ENCODE results near the gene ABHD14A.

Gene ABHD14A

DNA sequence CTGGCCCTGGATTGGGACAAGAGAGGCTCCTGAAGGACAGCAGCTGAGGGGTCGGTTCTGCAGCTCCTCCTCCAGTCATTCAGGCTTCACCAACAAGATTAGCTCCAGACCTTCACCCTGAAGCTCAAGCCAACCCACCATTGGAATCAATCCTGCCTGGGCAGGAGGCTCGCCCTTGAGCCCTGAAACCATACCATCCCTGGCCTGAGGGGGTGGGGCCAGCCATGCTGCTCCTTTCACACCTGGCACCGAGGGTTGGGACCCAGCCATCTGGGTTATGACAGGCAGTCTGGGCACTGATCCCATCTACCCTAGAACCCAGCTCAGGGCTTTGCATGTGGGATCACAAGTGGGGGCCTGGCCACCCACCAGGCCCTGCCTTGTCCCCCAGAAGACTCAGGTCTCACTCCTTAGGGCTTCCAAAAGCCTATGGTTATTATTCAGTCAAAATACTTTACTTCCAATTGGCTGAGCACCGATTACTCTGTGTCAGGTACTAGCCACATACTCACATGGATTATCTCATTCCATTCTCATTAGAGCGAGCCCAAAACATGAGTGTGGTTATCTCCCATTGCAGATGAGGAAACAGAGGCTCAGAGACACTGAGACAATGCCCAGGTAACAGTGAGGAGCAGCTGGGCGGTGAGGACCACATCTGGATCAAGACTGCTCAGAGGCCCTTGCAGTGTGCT lies 4.1 kb upstream of the ABHD14A start:
- no peak for TF ChIP-seq EZH2 (IDR thresholded peaks at IDR 0.05)
- TF ChIP-seq POLR2AphosphoS5 (IDR thresholded peaks at IDR 0.05; ENCODE audit: borderline replicate concordance, low read depth, low read length) = no peak
- TF ChIP-seq FOXP2 (optimal IDR thresholded peaks at IDR 0.05; ENCODE audit: control extremely low read depth, extremely low read length, insufficient read depth) = no peak
- no peaks in the 10 kb centered on the region for H3K9me3 ChIP-seq (ENCODE audit: low read depth, low read length)
- no peak overlapping the region for H3K27ac ChIP-seq
- H3K36me3 ChIP-seq (ENCODE audit: insufficient read depth, low read length) = no peaks in the 10 kb centered on the region
- H3K4me3 ChIP-seq = no peak overlapping the region
- no peak for DNase-seq (ENCODE audit: low read depth, low spot score)
- no peak overlapping the region for H3K9ac ChIP-seq (ENCODE audit: insufficient read length)

- no peak for DNase-seq (ENCODE audit: low read depth, low spot score)
- H3K9me3 ChIP-seq (ENCODE audit: low read depth, low read length) = no peaks in the 10 kb centered on the region
- TF ChIP-seq EZH2 (IDR thresholded peaks at IDR 0.05) (no peak), POLR2AphosphoS5 (IDR thresholded peaks at IDR 0.05; ENCODE audit: borderline replicate concordance, low read depth, low read length) (no peak), FOXP2 (optimal IDR thresholded peaks at IDR 0.05; ENCODE audit: control extremely low read depth, extremely low read length, insufficient read depth) (no peak)
- no peak overlapping the region for H3K27ac ChIP-seq
- no peaks in the 10 kb centered on the region for H3K36me3 ChIP-seq (ENCODE audit: insufficient read depth, low read length)
- no peak overlapping the region for H3K4me3 ChIP-seq
- H3K9ac ChIP-seq (ENCODE audit: insufficient read length) = no peak overlapping the region
Measured at GRCh38 chr3:51971350-51971749, 3.5 kb upstream of the ABHD14A start.

GRCh38 chr3:51974277-51974962 lies 444 bp upstream of the ABHD14A start:
- DNase-seq (ENCODE audit: low read depth, low spot score) = no peak
- H3K9me3 ChIP-seq (ENCODE audit: low read depth, low read length) = no peaks in the 10 kb centered on the region
- peak overlapping the region; percentile 83 for H3K4me3 ChIP-seq
- TF ChIP-seq EZH2 (IDR thresholded peaks at IDR 0.05) = no peak
- no peak for TF ChIP-seq FOXP2 (optimal IDR thresholded peaks at IDR 0.05; ENCODE audit: control extremely low read depth, extremely low read length, insufficient read depth)
- no peak for TF ChIP-seq POLR2AphosphoS5 (IDR thresholded peaks at IDR 0.05; ENCODE audit: borderline replicate concordance, low read depth, low read length)
- H3K9ac ChIP-seq (ENCODE audit: insufficient read length) = peak overlapping the region; percentile 73
- peak overlapping the region; percentile 54 for H3K27ac ChIP-seq
- no peaks in the 10 kb centered on the region for H3K36me3 ChIP-seq (ENCODE audit: insufficient read depth, low read length)

GRCh38 chr3:51975852-51976549 lies 1.1 kb downstream of the ABHD14A start:
- TF ChIP-seq FOXP2 (optimal IDR thresholded peaks at IDR 0.05; ENCODE audit: control extremely low read depth, extremely low read length, insufficient read depth) (no peak), POLR2AphosphoS5 (IDR thresholded peaks at IDR 0.05; ENCODE audit: borderline replicate concordance, low read depth, low read length) (no peak), EZH2 (IDR thresholded peaks at IDR 0.05) (no peak)
- H3K27ac ChIP-seq = no peak overlapping the region
- H3K9ac ChIP-seq (ENCODE audit: insufficient read length) = no peak overlapping the region
- no peak for DNase-seq (ENCODE audit: low read depth, low spot score)
- no peaks in the 10 kb centered on the region for H3K36me3 ChIP-seq (ENCODE audit: insufficient read depth, low read length)
- peak overlapping the region; percentile 83; the same call in 1 of the 2 replicates for H3K4me3 ChIP-seq
- H3K9me3 ChIP-seq (ENCODE audit: low read depth, low read length) = no peaks in the 10 kb centered on the region

DNA sequence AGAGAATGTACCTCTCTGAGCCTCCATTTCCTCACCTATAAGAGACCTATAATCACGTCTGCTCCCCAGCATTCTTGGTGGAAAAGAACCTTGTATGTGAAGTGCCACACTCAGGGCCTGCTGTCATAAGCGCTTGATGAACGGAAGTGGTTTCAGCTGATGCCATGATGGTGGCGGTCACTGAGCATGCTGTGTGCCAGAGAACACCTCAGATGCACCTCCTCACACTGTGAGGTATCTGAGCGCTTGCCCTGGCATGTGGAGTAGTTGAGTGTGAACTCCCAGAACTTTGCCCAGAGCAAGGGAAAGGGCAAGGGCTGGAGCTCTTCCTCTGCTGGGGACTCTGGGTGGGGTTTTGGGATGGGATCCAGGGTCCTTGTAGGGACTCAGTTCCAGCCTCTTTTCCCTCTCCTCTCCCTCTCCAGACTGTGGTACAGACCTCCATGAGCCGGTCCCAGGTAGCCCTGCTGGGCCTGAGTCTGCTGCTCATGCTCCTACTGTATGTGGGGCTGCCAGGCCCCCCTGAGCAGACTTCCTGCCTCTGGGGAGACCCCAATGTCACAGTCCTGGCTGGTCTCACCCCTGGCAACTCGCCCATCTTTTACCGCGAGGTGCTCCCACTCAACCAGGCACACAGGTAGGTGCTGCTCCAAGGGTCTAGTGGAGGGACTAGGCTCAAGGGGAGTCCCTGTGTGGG lies 2.7 kb downstream of the ABHD14A start:
- Histone ChIP-seq H3K9ac (ENCODE audit: insufficient read length) (no peak overlapping the region), H3K36me3 (ENCODE audit: insufficient read depth, low read length) (no peaks in the 10 kb centered on the region), H3K9me3 (ENCODE audit: low read depth, low read length) (no peaks in the 10 kb centered on the region), H3K27ac (no peak overlapping the region), H3K4me3 (no peak overlapping the region)
- no peak for DNase-seq (ENCODE audit: low read depth, low spot score)
- TF ChIP-seq FOXP2 (optimal IDR thresholded peaks at IDR 0.05; ENCODE audit: control extremely low read depth, extremely low read length, insufficient read depth) = no peak
- no peak for TF ChIP-seq EZH2 (IDR thresholded peaks at IDR 0.05)
- TF ChIP-seq POLR2AphosphoS5 (IDR thresholded peaks at IDR 0.05; ENCODE audit: borderline replicate concordance, low read depth, low read length) = no peak

DNA sequence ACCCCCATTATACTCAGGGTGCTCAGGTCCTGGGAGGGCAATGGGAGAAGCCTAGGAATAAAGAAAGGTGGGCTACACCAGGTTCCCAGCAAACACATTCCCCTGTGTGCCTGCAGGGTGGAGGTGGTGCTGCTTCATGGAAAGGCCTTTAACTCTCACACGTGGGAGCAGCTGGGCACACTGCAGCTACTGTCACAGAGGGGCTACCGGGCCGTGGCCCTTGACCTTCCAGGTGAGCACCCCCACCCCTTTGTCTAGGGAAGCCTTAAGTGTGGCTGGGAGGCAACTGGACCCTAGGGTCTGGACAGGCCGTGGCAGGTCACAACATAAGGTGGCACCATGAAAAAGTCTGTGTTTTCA lies 3.3 kb downstream of the ABHD14A start:
- H3K9ac ChIP-seq (ENCODE audit: insufficient read length) = no peak overlapping the region
- no peaks in the 10 kb centered on the region for H3K9me3 ChIP-seq (ENCODE audit: low read depth, low read length)
- H3K36me3 ChIP-seq (ENCODE audit: insufficient read depth, low read length) = no peaks in the 10 kb centered on the region
- H3K27ac ChIP-seq = no peak overlapping the region
- DNase-seq (ENCODE audit: low read depth, low spot score) = no peak
- no peak overlapping the region for H3K4me3 ChIP-seq
- TF ChIP-seq POLR2AphosphoS5 (IDR thresholded peaks at IDR 0.05; ENCODE audit: borderline replicate concordance, low read depth, low read length) = no peak
- no peak for TF ChIP-seq FOXP2 (optimal IDR thresholded peaks at IDR 0.05; ENCODE audit: control extremely low read depth, extremely low read length, insufficient read depth)
- no peak for TF ChIP-seq EZH2 (IDR thresholded peaks at IDR 0.05)

GRCh38 chr3:51980253-51980652 lies 5.4 kb downstream of the ABHD14A start:
- H3K9ac ChIP-seq (ENCODE audit: insufficient read length) = no peak overlapping the region
- H3K27ac ChIP-seq = no peak overlapping the region
- no peak for DNase-seq (ENCODE audit: low read depth, low spot score)
- no peak overlapping the region for H3K4me3 ChIP-seq
- no peaks in the 10 kb centered on the region for H3K36me3 ChIP-seq (ENCODE audit: insufficient read depth, low read length)
- TF ChIP-seq EZH2 (IDR thresholded peaks at IDR 0.05) (no peak), FOXP2 (optimal IDR thresholded peaks at IDR 0.05; ENCODE audit: control extremely low read depth, extremely low read length, insufficient read depth) (no peak), POLR2AphosphoS5 (IDR thresholded peaks at IDR 0.05; ENCODE audit: borderline replicate concordance, low read depth, low read length) (no peak)
- no peaks in the 10 kb centered on the region for H3K9me3 ChIP-seq (ENCODE audit: low read depth, low read length)

DNA sequence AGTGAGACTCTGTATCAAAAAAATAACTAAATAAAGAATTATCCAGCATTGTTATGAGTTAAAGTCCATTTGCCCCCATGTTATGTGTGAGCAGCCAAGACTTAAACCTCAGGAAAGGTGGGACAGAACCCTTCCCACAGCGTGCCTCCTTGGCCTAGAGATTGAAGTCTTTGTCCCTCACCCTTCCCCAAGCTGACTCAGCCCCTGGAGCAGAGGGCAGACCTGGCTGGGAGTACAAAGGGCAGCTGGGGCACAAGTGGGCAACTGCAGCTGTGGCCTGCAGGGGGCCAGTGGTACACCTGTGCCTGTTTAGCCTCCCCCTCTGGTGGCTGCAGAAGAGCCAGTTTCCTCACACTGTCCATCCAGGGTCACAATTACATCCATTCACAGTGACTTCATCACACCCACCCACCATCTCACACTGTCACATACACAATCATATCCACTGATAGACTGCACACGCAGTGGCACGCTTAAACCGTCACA lies 7.5 kb downstream of the ABHD14A start:
- peak overlapping the region; percentile 47 for H3K4me3 ChIP-seq

More for the DNA sequence above, 7.5 kb downstream of the ABHD14A start:
- TF ChIP-seq POLR2AphosphoS5 (IDR thresholded peaks at IDR 0.05; ENCODE audit: borderline replicate concordance, low read depth, low read length) = no peak
- TF ChIP-seq EZH2 (IDR thresholded peaks at IDR 0.05) = no peak
- TF ChIP-seq FOXP2 (optimal IDR thresholded peaks at IDR 0.05; ENCODE audit: control extremely low read depth, extremely low read length, insufficient read depth) = no peak
- no peak for DNase-seq (ENCODE audit: low read depth, low spot score)
- Histone ChIP-seq H3K9ac (ENCODE audit: insufficient read length) (peak overlapping the region; percentile 32), H3K27ac (no peak overlapping the region), H3K9me3 (ENCODE audit: low read depth, low read length) (no peaks in the 10 kb centered on the region), H3K36me3 (ENCODE audit: insufficient read depth, low read length) (no peaks in the 10 kb centered on the region)

Measured in SK-N-MC (cell line).